PC-9 (cell line): ENCODE results near the gene GOLGA3.

ENCODE experiments used
- CTCF ChIP-seq: fragments of 200-600 bp; sonication (generic); conservative IDR thresholded peaks from 2 replicates; pipeline ENCODE4 v1.6.1; 2017; ENCODE audit warnings: mixed run types, antibody characterized with exemption, mild to moderate bottlenecking, moderate library complexity
- EZH2 ChIP-seq: fragments of 200-600 bp; sonication (generic); IDR thresholded peaks from 2 replicates; pipeline ENCODE4 v1.8.0; 2017; ENCODE audit warnings: antibody characterized with exemption, low read depth

GRCh38 chr12:132831771-132832170 is 3.1 kb upstream of the GOLGA3 start:
- TF ChIP-seq CTCF, result no peak
- no peak for TF ChIP-seq EZH2
